AG04449 (cell line): Measurements from ENCODE around the gene WASF1.
"Not testable (repeated sequence)": the region's sequence is repeated elsewhere in the genome, so short reads cannot be mapped to it uniquely, and the experiment has no call there.

Experiments
- CTCF ChIA-PET: fragments of 350-600 bp; formaldehyde crosslinking; extraction: SDS; loops from one replicate; lab custom pipeline; 2021; ENCODE audit warnings: antibody characterized with exemption; lab: Yijun Ruan, JAX
- POLR2A ChIA-PET: fragments of 400-600, 350-600 bp; formaldehyde crosslinking; extraction: SDS; loops from one replicate; lab custom pipeline; 2020; ENCODE audit warnings: antibody characterized with exemption, inconsistent platforms; lab: Yijun Ruan, JAX
- DNase-seq: peaks from one replicate; pipeline ENCODE4 v3.0.0-alpha.2; 2010; ENCODE audit warnings: low read depth, low spot score
- H3K4me3 ChIP-seq: 2 replicates; pipeline ENCODE4 v1.5.1; 2011; ENCODE audit warnings: low read depth, mild to moderate bottlenecking, control low read depth, low read length
- CTCF ChIP-seq: IDR thresholded peaks from one replicate; pipeline ENCODE4 v1.5.1; 2011; ENCODE audit warnings: mild to moderate bottlenecking, moderate library complexity, low read length, control low read depth, inconsistent platforms; ENCODE audit not compliant: insufficient read depth; ENCODE audit errors: missing control alignments

The WASF1 gene

GRCh38 chr6:110089323-110089722, 90.1 kb downstream of the WASF1 start:
- DNase-seq: no peak
- ChIA-PET CTCF (interaction anchor here (0.6 kb wide), 1 partner anchor 301 kb away, joined by 3 read pairs; no protein-coding TSS in a partner anchor), POLR2A (no interaction called here)
- TF ChIP-seq CTCF: no peak
- H3K4me3 ChIP-seq: no peak overlapping the region

GRCh38 chr6:110085285-110085684, 94.2 kb downstream of the WASF1 start:
- no peak for TF ChIP-seq CTCF
- POLR2A ChIA-PET: no interaction called here
- H3K4me3 ChIP-seq: no peak overlapping the region
- no peak for DNase-seq
- CTCF ChIA-PET: interaction anchor here (0.6 to 1.3 kb wide), 3 partner anchors 8 to 46 kb away, joined by 3 to 4 read pairs (median 4); no protein-coding TSS in a partner anchor

- TF ChIP-seq CTCF: no peak
- POLR2A ChIA-PET: no interaction called here
- H3K4me3 ChIP-seq: no peak overlapping the region
- DNase-seq: no peak
- CTCF ChIA-PET: no interaction called here
Observed at GRCh38 chr6:110083875-110084585, 95.4 kb downstream of the WASF1 start.

GRCh38 chr6:110075406-110075805, 104.1 kb downstream of the WASF1 start:
- CTCF ChIA-PET: interaction anchor here (0.6 kb wide), 1 partner anchor 517 kb away, joined by 3 read pairs; no protein-coding TSS in a partner anchor
- TF ChIP-seq CTCF: no peak
- no peak for DNase-seq
- POLR2A ChIA-PET: no interaction called here
- no peak overlapping the region for H3K4me3 ChIP-seq

- CTCF ChIA-PET: interaction anchor here (1.0 kb wide), 1 partner anchor 17 kb away, joined by 3 read pairs; no protein-coding TSS in a partner anchor
- H3K4me3 ChIP-seq, POLR2A ChIA-PET, DNase-seq: not testable (repeated sequence)
Observed at GRCh38 chr6:110073474-110073873, 106.0 kb downstream of the WASF1 start.

GRCh38 chr6:110068592-110068967, 110.9 kb downstream of the WASF1 start:
- ChIA-PET POLR2A (no interaction called here), CTCF (no interaction called here)
- no peak overlapping the region for H3K4me3 ChIP-seq
- no peak for TF ChIP-seq CTCF
- DNase-seq: no peak
